Endothelial cell of umbilical vein (primary cell): Measurements from ENCODE around the gene LONP2. TPM values are rescaled to one million over a fixed set of nuclear protein-coding genes. Genes with fewer than 3 reads are reported as not detected.

Experiments
- BruUV-seq: library from RNA; stranded (reverse); fragments of 400-500 nt; replicated peaks from 2 replicates; lab custom pipeline; 2021; lab: Mats Ljungman, UMichigan
- CTCF ChIA-PET: fragments of 300-600, 350-600 bp; sonication (Branson Sonifier 250); formaldehyde crosslinking; loops from one replicate; lab custom pipeline; 2021; ENCODE audit warnings: antibody characterized with exemption, inconsistent platforms; lab: Charles Lee
- POLR2A ChIA-PET: fragments of 300-600, 350-600 bp; sonication (Branson Sonifier 250); formaldehyde crosslinking; loops from one replicate; lab custom pipeline; 2021; ENCODE audit warnings: antibody characterized with exemption, inconsistent platforms; lab: Charles Lee
- DNase-seq: peaks from one replicate; pipeline ENCODE4 v3.0.0-alpha.2; 2011; ENCODE audit warnings: low read depth, low spot score
- FAIRE-seq: peaks from 2 replicates; lab custom pipeline; 2011; peaks lifted over from hg19 to GRCh38; lab: Jason Lieb, UNC
- H2AFZ ChIP-seq: 2 replicates; pipeline ENCODE4 v1.6.0; 2012; ENCODE audit warnings: low read depth, low read length, control low read depth, inconsistent platforms
- H3K27ac ChIP-seq: 2 replicates; pipeline ENCODE4 v1.5.1; 2011; ENCODE audit warnings: low read depth, mild to moderate bottlenecking, control low read depth, low read length, moderate library complexity; ENCODE audit not compliant: insufficient read depth
- H3K27me3 ChIP-seq, 2 experiments: 2 replicates each; pipeline versions ENCODE4 v1.6.0 to v1.6.1; 2011; ENCODE audit warnings: low read length in 2 of 2, mixed read lengths in 1 of 2; ENCODE audit not compliant: control insufficient read depth in 2 of 2, insufficient read depth in 2 of 2
- H3K36me3 ChIP-seq, 2 experiments: 2 replicates in 1 of 2; 3 replicates in 1 of 2; pipeline ENCODE4 v1.5.1; 2011; ENCODE audit warnings: low read length in 2 of 2, mild to moderate bottlenecking in 1 of 2, moderate library complexity in 1 of 2; ENCODE audit not compliant: control insufficient read depth in 2 of 2, insufficient read depth in 2 of 2; ENCODE audit errors: extremely low read depth in 1 of 2
- H3K4me1 ChIP-seq: 3 replicates; pipeline ENCODE4 v1.5.1; 2011; ENCODE audit warnings: mild to moderate bottlenecking, low read length; ENCODE audit not compliant: control insufficient read depth, insufficient read depth; ENCODE audit errors: extremely low read depth
- H3K4me2 ChIP-seq: 2 replicates; pipeline ENCODE4 v1.6.1; 2011; ENCODE audit warnings: low read length, control low read depth, mixed read lengths; ENCODE audit not compliant: insufficient read depth
- H3K4me3 ChIP-seq, 3 experiments: fragments of 200-600 bp in 1 of 3; sonication (generic), shearing (Covaris generic) in 1 of 3; replicated peaks in 1 of 3; 2 replicates each; pipeline ENCODE4 v1.5.1; 2011 to 2016; ENCODE audit warnings: control low read depth in 3 of 3, low read length in 3 of 3, mild to moderate bottlenecking in 2 of 3, inconsistent platforms in 1 of 3, low read depth in 1 of 3, moderate library complexity in 1 of 3; ENCODE audit not compliant: insufficient read depth in 1 of 3
- H3K79me2 ChIP-seq: 2 replicates; pipeline ENCODE4 v1.6.0; 2012; ENCODE audit warnings: low read length, inconsistent platforms; ENCODE audit not compliant: control insufficient read depth, insufficient read depth
- H3K9ac ChIP-seq: replicated peaks from 2 replicates; pipeline ENCODE3; 2011; ENCODE audit warnings: low read length, control low read depth; ENCODE audit not compliant: insufficient read depth; ENCODE audit errors: extremely low read depth
- H3K9me1 ChIP-seq: replicated peaks from 3 replicates; pipeline ENCODE4 v1.6.0; 2011; ENCODE audit warnings: mild to moderate bottlenecking, low read length; ENCODE audit not compliant: control insufficient read depth, insufficient read depth; ENCODE audit errors: extremely low read depth
- H3K9me3 ChIP-seq: replicated peaks from 2 replicates; pipeline ENCODE4 v1.5.1; 2012; ENCODE audit warnings: low read length, inconsistent platforms; ENCODE audit not compliant: control insufficient read depth, insufficient read depth
- H4K20me1 ChIP-seq: replicated peaks from 2 replicates; pipeline ENCODE3; 2011; ENCODE audit warnings: mild to moderate bottlenecking, low read length; ENCODE audit not compliant: control insufficient read depth, insufficient read depth; ENCODE audit errors: extremely low read depth
- EZH2 ChIP-seq: IDR thresholded peaks from 2 replicates; pipeline ENCODE4 v1.6.1; 2012; ENCODE audit warnings: borderline replicate concordance, low read depth, mild to moderate bottlenecking, moderate library complexity, low read length, inconsistent platforms; ENCODE audit not compliant: severe bottlenecking
- FOS ChIP-seq: IDR thresholded peaks from 2 replicates; pipeline ENCODE4 v1.6.1; 2011; ENCODE audit warnings: mild to moderate bottlenecking, low read length, moderate library complexity, borderline replicate concordance; ENCODE audit not compliant: insufficient read depth
- GATA2 ChIP-seq: IDR thresholded peaks from 2 replicates; pipeline ENCODE4 v1.7.0; 2011; ENCODE audit warnings: low read depth, mild to moderate bottlenecking, moderate library complexity, mixed read lengths, low read length; ENCODE audit not compliant: insufficient read length, insufficient read depth
- JUN ChIP-seq: IDR thresholded peaks from 2 replicates; pipeline ENCODE4 v1.6.1; 2011; ENCODE audit warnings: borderline replicate concordance, low read depth; ENCODE audit not compliant: insufficient read length, insufficient read depth
- MYC ChIP-seq: IDR thresholded peaks from one replicate; pipeline ENCODE4 v1.6.1; 2011; ENCODE audit warnings: mild to moderate bottlenecking, low read depth, low read length
- POLR2A ChIP-seq: IDR thresholded peaks from 2 replicates; pipeline ENCODE4 v1.6.1; 2012; ENCODE audit warnings: low read depth, mild to moderate bottlenecking, control low read depth, low read length
- POLR2AphosphoS5 ChIP-seq: IDR thresholded peaks from 2 replicates; pipeline ENCODE4 v1.6.1; 2012; ENCODE audit warnings: low read depth, mild to moderate bottlenecking, control low read depth, low read length, moderate library complexity; ENCODE audit not compliant: insufficient read depth
- dilution Hi-C: fragments of 300-500 bp; cut with MboI; formaldehyde crosslinking; loops from one replicate; pipeline ENCODE4 v1.15.0; 2019; ENCODE audit warnings: low sequenced_read_pairs; ENCODE audit not compliant: extremely low pct_ligation_motif_present
- intact Hi-C: fragments of 100-400 bp; cut with micrococcal nuclease; formaldehyde crosslinking; loops from one replicate; pipeline ENCODE4 v1.10.0; 2022
- polyA plus RNA-seq, 4 experiments: library from polyadenylated mRNA; depleted of rRNA in 3 of 4; stranded (reverse) in 3 of 4; unstranded in 1 of 4; fragments of >200 nt; gene quantifications; 2 replicates each; pipeline versions ENCODE4 v1.2.1 to v1.2.3, GENCODE V29; 2011 to 2012; ENCODE audit warnings: missing spikeins in 1 of 4
- total RNA-seq: library from RNA; stranded (reverse); gene quantifications from 2 replicates; pipeline ENCODE4 v1.2.3, GENCODE V29; 2021
- TF ChIP-seq, protein P1 (sequence below): IDR thresholded peaks from 2 replicates; pipeline ENCODE4 v1.6.1; 2011; ENCODE audit not compliant: insufficient read depth, insufficient read length
- TF ChIP-seq, protein P2 (sequence below), 2 donors: IDR thresholded peaks; 1 replicate in 1 of 2; 2 replicates in 1 of 2; pipeline ENCODE4 v1.5.1; 2011; ENCODE audit warnings: low read length in 2 of 2, mild to moderate bottlenecking in 2 of 2, moderate library complexity in 2 of 2, control low read depth in 1 of 2, inconsistent platforms in 1 of 2, low read depth in 1 of 2; ENCODE audit not compliant: insufficient read depth in 1 of 2; ENCODE audit errors: extremely low read depth in 1 of 2

LONP2 gene
- total and polyA plus RNA-seq, 2 donors (not counting 3 experiments of a cell fraction or from before 2014, with no cell fraction given): 13.5 to 38.4 TPM

DNA sequence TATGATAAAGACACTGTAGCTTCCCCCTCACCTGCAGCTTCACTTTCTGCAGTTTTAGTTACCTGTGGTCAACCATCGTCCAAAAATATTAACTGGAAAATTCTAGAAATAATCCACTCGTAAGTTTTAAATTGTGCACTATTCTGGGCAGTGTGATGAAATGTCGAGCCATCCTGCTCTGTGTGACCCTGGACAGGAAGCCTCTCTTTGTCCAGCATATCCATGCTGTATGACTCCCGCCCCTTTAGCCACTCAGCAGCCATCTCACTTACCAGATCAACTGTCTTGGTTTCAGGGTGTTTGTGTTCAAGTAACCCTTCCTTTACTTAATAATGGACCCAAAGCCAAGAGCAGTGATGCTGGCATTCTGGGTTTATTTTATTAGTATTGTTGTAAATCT is 85.0 kb downstream of the LONP2 start:
- Histone ChIP-seq H3K4me3 (no peak overlapping the region), H3K36me3 (no peaks in the 10 kb centered on the region), H3K4me1 (peaks cover 2% of the 10 kb centered on the region), H3K27ac (no peak overlapping the region), H3K4me2 (no peak overlapping the region), H3K27me3 (no peaks in the 10 kb centered on the region), H3K9ac (no peak overlapping the region), H2AFZ (no peak overlapping the region), H3K9me1 (no peaks in the 10 kb centered on the region), H3K9me3 (no peaks in the 10 kb centered on the region), H3K79me2 (no peaks in the 10 kb centered on the region), H4K20me1 (no peaks in the 10 kb centered on the region)
- FAIRE-seq (no peak), DNase-seq (no peak)
- POLR2A ChIA-PET: no interaction called here
- dilution Hi-C loops: no loop called here
- BruUV-seq: no TSS peak
- CTCF ChIA-PET: interaction anchor here (1.2 kb wide), 1 partner anchor 11 kb away, joined by 5 read pairs; no protein-coding TSS in a partner anchor
- no peak for TF ChIP-seq FOS
- TF ChIP-seq GATA2: no peak
- intact Hi-C loops: no loop called here

DNA sequence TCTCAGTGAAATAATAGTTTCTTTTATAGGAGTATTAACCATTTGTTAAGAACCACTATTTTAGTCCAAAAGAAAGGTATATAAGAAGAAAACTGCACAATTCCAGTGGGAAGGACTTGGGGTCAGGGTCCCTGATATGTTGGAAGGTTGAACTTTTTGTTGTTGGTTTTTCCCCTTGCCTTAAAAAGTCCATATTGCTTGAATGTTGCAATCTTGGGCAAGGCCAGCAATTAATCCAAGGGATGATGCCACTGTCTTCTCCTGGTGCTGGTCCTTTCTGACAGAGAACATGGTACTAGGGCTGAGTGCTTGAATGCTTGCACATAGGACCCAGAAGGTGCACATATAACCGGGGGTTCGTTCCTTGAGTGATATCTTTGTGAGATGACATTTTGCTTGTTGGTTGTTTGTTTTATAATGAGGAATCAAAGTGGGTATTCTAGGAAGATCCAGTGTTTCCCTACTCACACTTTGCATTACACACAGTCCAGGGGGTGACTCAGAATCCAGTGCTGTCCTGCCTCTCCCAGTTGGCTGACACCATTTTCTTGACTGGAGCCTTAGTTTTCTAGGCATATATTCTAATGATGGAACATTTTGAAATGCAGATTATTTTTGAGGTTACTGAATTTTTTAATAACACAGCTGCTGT is 86.2 kb downstream of the LONP2 start:
- Histone ChIP-seq H3K9ac (no peak overlapping the region), H2AFZ (no peak overlapping the region), H3K79me2 (no peaks in the 10 kb centered on the region), H3K27ac (no peak overlapping the region), H3K4me3 (no peak overlapping the region), H3K36me3 (peaks cover 0 to 5% of the 10 kb centered on the region in 2 experiments), H3K4me2 (no peak overlapping the region), H3K9me1 (no peaks in the 10 kb centered on the region), H3K9me3 (no peaks in the 10 kb centered on the region), H3K4me1 (peaks cover 2% of the 10 kb centered on the region), H4K20me1 (no peaks in the 10 kb centered on the region), H3K27me3 (no peaks in the 10 kb centered on the region)
- intact Hi-C loops (no loop called here), dilution Hi-C loops (no loop called here)
- ChIA-PET CTCF (interaction anchor here (0.8 to 1.5 kb wide), 6 partner anchors 12 to 300 kb away, joined by 3 to 5 read pairs (median 4); no protein-coding TSS in a partner anchor), POLR2A (no interaction called here)
- DNase-seq (no peak), FAIRE-seq (no peak)
- TF ChIP-seq JUN (no peak), GATA2 (no peak), POLR2AphosphoS5 (no peak), MYC (no peak), FOS (no peak), EZH2 (no peak), POLR2A (no peak)
- TF ChIP-seq, protein P1, sequence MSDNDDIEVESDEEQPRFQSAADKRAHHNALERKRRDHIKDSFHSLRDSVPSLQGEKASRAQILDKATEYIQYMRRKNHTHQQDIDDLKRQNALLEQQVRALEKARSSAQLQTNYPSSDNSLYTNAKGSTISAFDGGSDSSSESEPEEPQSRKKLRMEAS: no peak
- TF ChIP-seq, protein P2, sequence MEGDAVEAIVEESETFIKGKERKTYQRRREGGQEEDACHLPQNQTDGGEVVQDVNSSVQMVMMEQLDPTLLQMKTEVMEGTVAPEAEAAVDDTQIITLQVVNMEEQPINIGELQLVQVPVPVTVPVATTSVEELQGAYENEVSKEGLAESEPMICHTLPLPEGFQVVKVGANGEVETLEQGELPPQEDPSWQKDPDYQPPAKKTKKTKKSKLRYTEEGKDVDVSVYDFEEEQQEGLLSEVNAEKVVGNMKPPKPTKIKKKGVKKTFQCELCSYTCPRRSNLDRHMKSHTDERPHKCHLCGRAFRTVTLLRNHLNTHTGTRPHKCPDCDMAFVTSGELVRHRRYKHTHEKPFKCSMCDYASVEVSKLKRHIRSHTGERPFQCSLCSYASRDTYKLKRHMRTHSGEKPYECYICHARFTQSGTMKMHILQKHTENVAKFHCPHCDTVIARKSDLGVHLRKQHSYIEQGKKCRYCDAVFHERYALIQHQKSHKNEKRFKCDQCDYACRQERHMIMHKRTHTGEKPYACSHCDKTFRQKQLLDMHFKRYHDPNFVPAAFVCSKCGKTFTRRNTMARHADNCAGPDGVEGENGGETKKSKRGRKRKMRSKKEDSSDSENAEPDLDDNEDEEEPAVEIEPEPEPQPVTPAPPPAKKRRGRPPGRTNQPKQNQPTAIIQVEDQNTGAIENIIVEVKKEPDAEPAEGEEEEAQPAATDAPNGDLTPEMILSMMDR (IDR thresholded peaks at IDR 0.05; ENCODE audit: extremely low read depth in 1 of 2, insufficient read depth in 1 of 2, low read depth in 1 of 2, low read length in 2 of 2): no peak
- BruUV-seq: no TSS peak
